Esophagus squamous epithelium (tissue), 5 donors: ENCODE results near the gene FAM89A. TPM values are rescaled to one million over a fixed set of nuclear protein-coding genes. Genes with fewer than 3 reads are reported as not detected.

ENCODE experiments used
- DNase-seq: peaks from one replicate; lab custom pipeline; 2025; lab: John Stamatoyannopoulos, UW
- H3K27ac ChIP-seq, 4 donors: fragments of 200-600 bp; sonication (generic); one replicate each; pipeline ENCODE4 v1.5.1; 2016 to 2019; ENCODE audit warnings: mild to moderate bottlenecking in 1 of 4
- H3K27me3 ChIP-seq, 4 donors: fragments of 200-600 bp; sonication (generic); 1 replicate in 3 of 4; 2 replicates in 1 of 4; pipeline versions ENCODE4 v1.5.1 to v1.6.0; 2017 to 2021; ENCODE audit warnings: antibody characterized with exemption in 1 of 4
- H3K36me3 ChIP-seq, 3 donors: fragments of 200-600 bp; sonication (generic); one replicate each; pipeline ENCODE4 v1.5.1; 2016 to 2019
- H3K4me1 ChIP-seq, 3 donors: fragments of 200-600 bp; sonication (generic); one replicate each; pipeline ENCODE4 v1.5.1; 2017 to 2019
- H3K4me3 ChIP-seq, 4 donors: fragments of 200-600 bp; sonication (generic); 1 replicate in 3 of 4; 2 replicates in 1 of 4; pipeline ENCODE4 v1.5.1; 2016 to 2019; ENCODE audit warnings: mild to moderate bottlenecking in 2 of 4, moderate library complexity in 1 of 4
- H3K9me3 ChIP-seq, 3 donors: fragments of 200-600 bp; sonication (generic); one replicate each; pipeline ENCODE4 v1.5.1; 2016 to 2019
- POLR2A ChIP-seq, 4 donors: fragments of 450-650 bp; IDR thresholded peaks; one replicate each; pipeline ENCODE4 v1.6.1; 2017; ENCODE audit warnings: antibody characterized with exemption in 4 of 4, mild to moderate bottlenecking in 4 of 4, moderate library complexity in 3 of 4
- WGBS, 2 donors: methylation state at CpG; one replicate each; pipeline ENCODE4 v1.1.5; 2018; 5-methylcytosine and 5-hydroxymethylcytosine counted together
- intact Hi-C: fragments of 100-400 bp; cut with DNase I; formaldehyde crosslinking; loops from one replicate; pipeline ENCODE4 v1.15.0; 2022
- total RNA-seq, 4 donors: library from RNA; depleted of rRNA; stranded (reverse); fragments of >200 nt; gene quantifications; one replicate each; pipeline ENCODE4 v1.1.0, GENCODE V29; 2016
- TF ChIP-seq, protein P1 (sequence below), 6 experiments: fragments of 450-650 bp in 4 of 6; fragments of 200-600 bp in 2 of 6; sonication (generic) in 2 of 6; IDR thresholded peaks; one replicate each; pipeline ENCODE4 v1.5.1; 2016 to 2019; ENCODE audit warnings: antibody characterized with exemption in 6 of 6, mild to moderate bottlenecking in 4 of 6, moderate library complexity in 4 of 6
- donor health status: DM: yes; HTN: yes; CAD: no.

Gene FAM89A
- total RNA-seq, 4 donors from 2014 or later = 5.0 to 24.8 (median 17.1) TPM

DNA sequence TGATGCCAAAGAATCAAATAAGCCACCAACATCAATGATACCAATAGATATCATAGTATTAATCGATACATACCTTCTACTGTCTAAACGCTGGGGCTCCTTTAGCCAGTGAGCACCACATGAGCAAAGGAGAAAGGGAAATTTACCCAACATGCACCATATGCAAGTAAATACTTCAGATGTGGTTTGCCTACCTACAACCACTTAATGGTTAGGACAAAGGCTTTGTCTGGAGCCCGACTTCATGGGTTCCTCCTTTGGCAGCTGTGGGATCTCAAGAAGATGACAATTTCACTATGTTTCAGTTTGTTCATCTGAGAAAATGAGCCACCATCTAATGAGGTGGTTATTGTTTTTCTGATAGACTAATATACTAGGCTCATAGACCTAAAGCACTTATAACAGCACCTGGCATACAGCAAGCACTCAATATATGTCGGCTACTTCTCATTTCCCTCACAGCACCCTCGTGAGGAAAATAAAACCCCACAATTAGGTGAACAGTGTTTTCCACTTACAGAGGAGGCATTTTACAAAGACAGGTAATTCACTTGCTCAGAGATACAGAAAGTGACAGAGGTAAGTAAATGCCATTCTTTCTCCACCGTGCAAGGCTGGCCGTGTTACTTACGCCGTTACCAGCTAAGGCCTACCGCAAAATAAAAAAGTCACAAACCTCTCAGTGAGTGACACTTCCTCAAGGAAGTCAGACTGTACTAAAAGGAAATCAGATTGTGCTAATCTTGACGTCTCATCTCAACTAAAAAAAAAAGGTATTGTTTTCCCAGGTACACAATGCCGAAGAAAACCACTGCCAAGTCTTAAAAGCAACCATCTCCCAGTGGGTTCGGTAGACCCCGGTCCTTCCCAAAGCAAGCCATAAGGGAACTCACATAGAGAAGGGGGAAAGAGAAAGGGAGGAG, 63.0 kb downstream of the FAM89A start:
- DNase-seq = no peak
- 45 to 61% methylated on average over 14 of the region's 14 CpGs for WGBS, 2 donors
- Histone ChIP-seq H3K27ac (peak overlapping the region; percentile 48 to 84 (median 80)), H3K36me3 (peaks cover 0 to 19% (median 0%) of the 10 kb centered on the region in 3 donors), H3K4me3 (peak overlapping the region in 3 of 4 donors; percentile 61 to 96 (median 88)), H3K27me3 (no peaks in the 10 kb centered on the region), H3K9me3 (no peaks in the 10 kb centered on the region), H3K4me1 (peaks cover 0 to 34% (median 13%) of the 10 kb centered on the region in 3 donors)
- intact Hi-C loops = no loop called here
- TF ChIP-seq POLR2A (IDR thresholded peaks at IDR 0.05) = no peak
- TF ChIP-seq, protein P1, sequence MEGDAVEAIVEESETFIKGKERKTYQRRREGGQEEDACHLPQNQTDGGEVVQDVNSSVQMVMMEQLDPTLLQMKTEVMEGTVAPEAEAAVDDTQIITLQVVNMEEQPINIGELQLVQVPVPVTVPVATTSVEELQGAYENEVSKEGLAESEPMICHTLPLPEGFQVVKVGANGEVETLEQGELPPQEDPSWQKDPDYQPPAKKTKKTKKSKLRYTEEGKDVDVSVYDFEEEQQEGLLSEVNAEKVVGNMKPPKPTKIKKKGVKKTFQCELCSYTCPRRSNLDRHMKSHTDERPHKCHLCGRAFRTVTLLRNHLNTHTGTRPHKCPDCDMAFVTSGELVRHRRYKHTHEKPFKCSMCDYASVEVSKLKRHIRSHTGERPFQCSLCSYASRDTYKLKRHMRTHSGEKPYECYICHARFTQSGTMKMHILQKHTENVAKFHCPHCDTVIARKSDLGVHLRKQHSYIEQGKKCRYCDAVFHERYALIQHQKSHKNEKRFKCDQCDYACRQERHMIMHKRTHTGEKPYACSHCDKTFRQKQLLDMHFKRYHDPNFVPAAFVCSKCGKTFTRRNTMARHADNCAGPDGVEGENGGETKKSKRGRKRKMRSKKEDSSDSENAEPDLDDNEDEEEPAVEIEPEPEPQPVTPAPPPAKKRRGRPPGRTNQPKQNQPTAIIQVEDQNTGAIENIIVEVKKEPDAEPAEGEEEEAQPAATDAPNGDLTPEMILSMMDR (IDR thresholded peaks at IDR 0.05) = no peak

DNA sequence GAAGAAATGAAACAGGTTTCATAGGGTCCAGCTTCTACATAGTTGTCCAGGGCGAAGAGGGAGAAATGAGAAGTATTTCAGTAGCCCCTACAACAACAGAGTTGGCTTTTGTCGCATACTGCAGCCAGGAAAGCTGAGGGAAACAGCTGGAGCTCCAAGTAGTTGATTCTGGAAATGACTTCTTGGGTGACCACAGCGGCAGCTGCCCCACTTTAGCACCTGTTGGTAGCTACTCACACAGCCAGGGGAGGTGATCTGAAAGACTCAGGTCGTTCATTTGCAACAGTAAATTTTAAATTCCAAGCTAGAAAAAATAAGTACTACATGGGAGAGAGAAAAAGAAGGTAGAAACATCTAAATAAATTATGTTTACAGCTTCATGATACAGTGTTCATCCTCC, 63.7 kb downstream of the FAM89A start:
- Histone ChIP-seq H3K27ac (no peak overlapping the region), H3K9me3 (no peaks in the 10 kb centered on the region), H3K4me3 (no peak overlapping the region), H3K27me3 (no peaks in the 10 kb centered on the region), H3K4me1 (peaks cover 0 to 34% (median 13%) of the 10 kb centered on the region in 3 donors), H3K36me3 (peaks cover 0 to 12% (median 0%) of the 10 kb centered on the region in 3 donors)
- intact Hi-C loops = no loop called here
- DNase-seq = no peak
- TF ChIP-seq, protein P1 (IDR thresholded peaks at IDR 0.05) = no peak
- no peak for TF ChIP-seq POLR2A (IDR thresholded peaks at IDR 0.05)
- WGBS, 2 donors = 71 to 88% methylated on average over 3 to 4 of the region's 4 CpGs

DNA sequence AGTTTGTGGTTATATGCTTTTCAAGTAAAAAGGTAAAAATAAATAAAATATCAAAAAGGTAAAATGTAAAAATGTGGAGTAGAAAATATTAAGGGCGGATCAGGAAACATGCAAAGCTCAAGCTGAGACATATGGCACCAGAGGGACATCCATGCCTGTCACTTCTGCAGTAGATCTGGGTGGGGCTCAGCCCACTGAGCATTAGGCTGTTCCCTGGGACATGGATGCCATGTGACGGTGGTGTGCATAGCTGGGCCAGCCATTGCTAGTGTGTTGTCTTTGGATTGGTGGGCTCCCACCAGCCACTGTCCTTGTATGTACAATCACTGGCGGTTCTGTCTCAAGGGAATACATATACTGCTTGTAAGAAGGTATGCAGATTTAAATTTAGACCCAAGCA, 64.4 kb downstream of the FAM89A start:
- WGBS, 2 donors = 80 to 93% methylated on average over 1 to 3 of the region's 3 CpGs

DNA sequence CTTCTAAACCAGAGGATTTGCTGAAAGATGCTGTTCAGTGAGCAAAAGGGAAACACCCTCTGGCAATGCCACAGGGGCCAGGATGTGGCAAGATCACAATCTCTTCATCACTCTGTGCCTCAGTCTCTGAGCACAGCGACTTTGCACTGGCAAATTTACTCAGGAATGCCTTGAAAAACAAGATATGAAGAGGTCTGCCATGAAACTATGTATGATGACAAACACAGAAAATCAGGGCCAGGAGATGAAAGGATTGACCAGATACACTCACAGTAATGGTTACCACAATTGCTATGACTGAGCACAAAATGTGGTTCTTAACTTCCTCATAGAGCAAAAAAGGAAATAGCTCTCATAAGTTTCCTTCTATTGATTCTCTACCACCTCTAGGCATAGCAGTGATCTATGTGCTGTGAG, 67.2 kb downstream of the FAM89A start:
- WGBS, 2 donors = 63 to 91% methylated on average over 1 of the region's 1 CpG
- Histone ChIP-seq H3K36me3 (peaks cover 0 to 5% (median 0%) of the 10 kb centered on the region in 3 donors), H3K4me3 (no peak overlapping the region), H3K9me3 (no peaks in the 10 kb centered on the region), H3K27ac (no peak overlapping the region), H3K27me3 (no peaks in the 10 kb centered on the region), H3K4me1 (peaks cover 0 to 19% (median 7%) of the 10 kb centered on the region in 3 donors)
- DNase-seq = no peak
- intact Hi-C loops = no loop called here
- TF ChIP-seq POLR2A (IDR thresholded peaks at IDR 0.05) = no peak
- TF ChIP-seq, protein P1 (IDR thresholded peaks at IDR 0.05) = no peak

More for the DNA sequence above, 64.4 kb downstream of the FAM89A start:
- H3K4me1 ChIP-seq = peaks cover 0 to 34% (median 13%) of the 10 kb centered on the region in 3 donors
- H3K27ac ChIP-seq = no peak overlapping the region
- no peak for TF ChIP-seq POLR2A (IDR thresholded peaks at IDR 0.05)
- TF ChIP-seq, protein P1 (IDR thresholded peaks at IDR 0.05) = no peak
- H3K4me3 ChIP-seq = no peak overlapping the region
- H3K9me3 ChIP-seq = no peaks in the 10 kb centered on the region
- intact Hi-C loops = no loop called here
- no peak for DNase-seq
- H3K27me3 ChIP-seq = no peaks in the 10 kb centered on the region
- H3K36me3 ChIP-seq = peaks cover 0 to 5% (median 0%) of the 10 kb centered on the region in 3 donors

DNA sequence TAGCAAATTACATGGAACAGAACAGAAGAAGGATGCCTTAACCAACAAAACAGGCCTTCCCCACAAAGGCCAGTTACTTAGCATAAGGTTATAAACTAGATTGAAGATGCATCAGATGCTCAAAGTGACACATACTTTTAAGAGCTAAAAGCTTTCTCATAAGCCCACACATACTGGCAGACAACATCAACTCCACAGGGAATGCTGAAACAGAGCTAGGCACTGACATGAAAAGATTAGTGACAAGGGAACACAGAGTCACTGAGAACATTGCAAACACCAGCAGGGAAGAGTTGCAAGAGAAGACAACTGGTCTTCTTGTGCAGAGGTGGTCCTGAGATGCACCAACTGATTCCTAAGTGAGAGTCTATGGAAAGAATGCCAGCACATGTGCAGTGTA, 68.3 kb downstream of the FAM89A start:
- no peak for TF ChIP-seq POLR2A (IDR thresholded peaks at IDR 0.05)
- TF ChIP-seq, protein P1 (IDR thresholded peaks at IDR 0.05) = no peak
- DNase-seq = no peak
- intact Hi-C loops = no loop called here
- Histone ChIP-seq H3K4me3 (no peak overlapping the region), H3K4me1 (peaks cover 0 to 8% (median 0%) of the 10 kb centered on the region in 3 donors), H3K27me3 (no peaks in the 10 kb centered on the region), H3K36me3 (peaks cover 0 to 5% (median 0%) of the 10 kb centered on the region in 3 donors), H3K9me3 (no peaks in the 10 kb centered on the region), H3K27ac (no peak overlapping the region)
